Stomach (tissue), 4 donors: ENCODE measurements around the gene TOMM40.

Experiments
- CTCF ChIP-seq, 7 experiments: fragments of 450-650 bp in 4 of 7; fragments of 200-600 bp in 3 of 7; sonication (generic) in 3 of 7; IDR thresholded peaks; one replicate each; pipeline ENCODE4 v1.5.1; 2016 to 2019; ENCODE audit warnings: antibody characterized with exemption in 7 of 7, control low read depth in 2 of 7, mild to moderate bottlenecking in 1 of 7
- EP300 ChIP-seq: sonication (generic); formaldehyde crosslinking; IDR thresholded peaks from one replicate; pipeline ENCODE4 v1.6.1; 2017; ENCODE audit warnings: antibody characterized with exemption
- POLR2AphosphoS5 ChIP-seq, 3 donors: sonication (generic); formaldehyde crosslinking; IDR thresholded peaks; one replicate each; pipeline ENCODE4 v1.6.1; 2016; ENCODE audit warnings: antibody characterized with exemption in 3 of 3

- TF ChIP-seq POLR2AphosphoS5 (IDR thresholded peaks at IDR 0.05): no peak
- no peak for TF ChIP-seq EP300
- no peak for TF ChIP-seq CTCF (IDR thresholded peaks at IDR 0.05)
Observed at GRCh38 chr19:44876930-44877535, 14.0 kb upstream of the TOMM40 start.
